Measurements from ENCODE around the gene ERICH2.

The ERICH2 gene

GRCh38 chr2:170763232-170763631, 6.9 kb upstream of the ERICH2 start:
- no peak for DNase-seq (ENCODE audit: low spot score)

GRCh38 chr2:170764880-170765261, 5.3 kb upstream of the ERICH2 start:
- DNase-seq (ENCODE audit: low spot score): no peak

- DNase-seq (ENCODE audit: low spot score): no peak
Measured at GRCh38 chr2:170766693-170767092, 3.5 kb upstream of the ERICH2 start.

- DNase-seq (ENCODE audit: low spot score): peak; percentile 11
Measured at GRCh38 chr2:170770606-170771420, 635 bp downstream of the ERICH2 start.

- DNase-seq (ENCODE audit: low spot score): no peak
Measured at GRCh38 chr2:170771421-170771937, 1.3 kb downstream of the ERICH2 start.

GRCh38 chr2:170772295-170772694, 2.1 kb downstream of the ERICH2 start:
- no peak for DNase-seq (ENCODE audit: low spot score)

GRCh38 chr2:170774074-170774473, 3.9 kb downstream of the ERICH2 start:
- DNase-seq (ENCODE audit: low spot score): no peak

- DNase-seq (ENCODE audit: low spot score): no peak
Measured at GRCh38 chr2:170778900-170779299, 8.7 kb downstream of the ERICH2 start.

- no peak for DNase-seq (ENCODE audit: low spot score)
Measured at GRCh38 chr2:170779304-170779703, 9.1 kb downstream of the ERICH2 start.

- DNase-seq (ENCODE audit: low spot score): no peak
Measured at GRCh38 chr2:170782673-170783072, 12.5 kb downstream of the ERICH2 start.

- no peak for DNase-seq (ENCODE audit: low spot score)
Measured at GRCh38 chr2:170783549-170783948, 13.4 kb downstream of the ERICH2 start.

- DNase-seq (ENCODE audit: low spot score): no peak
Measured at GRCh38 chr2:170798996-170799395, 28.8 kb downstream of the ERICH2 start.

GRCh38 chr2:170806548-170806947, 36.4 kb downstream of the ERICH2 start:
- no peak for DNase-seq (ENCODE audit: low spot score)

GRCh38 chr2:170812710-170813600, 42.8 kb downstream of the ERICH2 start:
- DNase-seq (ENCODE audit: low spot score): peak; percentile 46

GRCh38 chr2:170813611-170814532, 43.7 kb downstream of the ERICH2 start:
- DNase-seq (ENCODE audit: low spot score): peak; percentile 30

- DNase-seq (ENCODE audit: low spot score): no peak
Measured at GRCh38 chr2:170814533-170815230, 44.5 kb downstream of the ERICH2 start.

- no peak for DNase-seq (ENCODE audit: low spot score)
Measured at GRCh38 chr2:170815311-170815710, 45.1 kb downstream of the ERICH2 start.

GRCh38 chr2:170815746-170816503, 45.7 kb downstream of the ERICH2 start:
- DNase-seq (ENCODE audit: low spot score): peak; percentile 56

GRCh38 chr2:170816504-170817092, 46.4 kb downstream of the ERICH2 start, which contains the start of gene GAD1:
GAD1 (plus strand) TSS chr2:170816887; CDS start chr2:170818592, 1,705 bp downstream.
- peak; percentile 44 for DNase-seq (ENCODE audit: low spot score)
